Mesenteric fat pad (tissue), 1 donor: ENCODE data around the gene KIFC3. TPM values are rescaled to one million over a fixed set of nuclear protein-coding genes. Genes with fewer than 3 reads are reported as not detected.
"Not testable (repeated sequence)": the region's sequence is repeated elsewhere in the genome, so short reads cannot be mapped to it uniquely, and the experiment has no call there.

Experiments used
- DNase-seq: peaks from one replicate; pipeline ENCODE4 v3.0.0-alpha.2; 2020; ENCODE audit warnings: low spot score
- total RNA-seq: library from RNA; stranded (reverse); fragmentation: NEBNext Ultra II Directional; extraction: Animal tissue kit (Norgen Biotek cat#: 25700); gene quantifications from one replicate; pipeline ENCODE4 v1.2.1, GENCODE V29; 2021
- donor health status: DM: yes; HTN: yes; CAD: no.

The KIFC3 gene
- total RNA-seq, 1 donor from 2014 or later = 62.3 TPM

DNA sequence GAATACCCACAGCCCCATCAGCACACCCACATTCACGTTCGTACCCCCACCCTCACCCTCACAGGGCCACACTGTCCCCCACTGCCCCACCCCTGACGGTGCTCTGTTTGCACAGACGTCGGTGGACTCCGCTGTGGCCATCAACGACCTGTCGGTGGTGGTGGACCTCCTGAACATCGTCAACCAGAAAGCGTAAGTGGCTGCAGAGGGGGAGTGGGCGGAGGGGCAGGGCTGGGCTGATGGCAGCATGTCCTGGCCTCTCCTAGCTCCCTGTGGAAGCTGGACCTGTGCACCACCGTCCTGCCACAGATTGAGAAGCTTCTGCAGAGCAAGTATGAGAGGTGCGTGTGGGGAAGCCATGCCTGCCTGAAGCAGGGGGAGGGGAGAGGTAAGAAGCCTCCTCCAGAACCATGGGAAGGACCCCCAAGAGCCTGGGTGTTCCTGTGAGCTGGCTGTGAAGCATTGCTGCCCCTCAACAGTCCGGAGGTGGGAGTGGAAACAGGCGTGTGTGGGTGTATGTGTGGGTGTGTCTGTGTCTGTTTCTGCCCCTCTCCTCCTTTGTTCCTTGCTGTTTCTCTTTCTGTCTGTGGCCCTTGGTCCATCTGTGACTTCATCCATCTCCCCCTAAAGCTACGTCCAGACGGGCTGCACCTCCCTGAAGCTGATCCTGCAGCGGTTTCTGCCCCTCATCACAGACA lies 46.4 kb downstream of the KIFC3 start:
- no peak for DNase-seq

DNA sequence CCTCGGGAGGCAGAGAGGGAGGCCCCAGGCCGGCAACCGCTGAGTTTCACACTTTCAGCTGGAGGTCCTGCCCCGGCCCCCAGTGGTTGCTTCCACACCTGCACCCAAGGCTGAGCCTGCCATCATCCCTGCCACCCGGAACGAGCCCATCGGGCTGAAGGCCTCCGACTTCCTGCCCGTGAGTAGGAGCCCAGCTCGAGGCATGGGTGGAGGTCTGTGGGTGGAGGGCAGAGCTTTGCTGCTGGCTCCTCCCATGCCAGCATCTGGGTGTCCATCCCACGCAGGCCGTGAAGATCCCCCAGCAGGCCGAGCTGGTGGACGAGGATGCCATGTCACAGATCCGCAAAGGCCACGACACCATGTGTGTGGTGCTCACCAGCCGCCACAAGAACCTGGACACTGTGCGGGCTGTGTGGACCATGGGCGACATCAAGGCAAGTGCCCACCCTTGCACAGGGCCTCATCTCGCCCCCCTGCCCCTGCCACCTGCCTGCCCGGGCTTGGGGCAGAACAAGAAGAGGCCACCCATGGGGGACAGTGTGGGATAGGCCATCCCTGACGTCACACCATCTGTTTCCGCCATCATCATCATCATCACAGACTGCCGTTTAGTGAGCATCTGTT lies 47.1 kb downstream of the KIFC3 start:
- DNase-seq = no peak

DNA sequence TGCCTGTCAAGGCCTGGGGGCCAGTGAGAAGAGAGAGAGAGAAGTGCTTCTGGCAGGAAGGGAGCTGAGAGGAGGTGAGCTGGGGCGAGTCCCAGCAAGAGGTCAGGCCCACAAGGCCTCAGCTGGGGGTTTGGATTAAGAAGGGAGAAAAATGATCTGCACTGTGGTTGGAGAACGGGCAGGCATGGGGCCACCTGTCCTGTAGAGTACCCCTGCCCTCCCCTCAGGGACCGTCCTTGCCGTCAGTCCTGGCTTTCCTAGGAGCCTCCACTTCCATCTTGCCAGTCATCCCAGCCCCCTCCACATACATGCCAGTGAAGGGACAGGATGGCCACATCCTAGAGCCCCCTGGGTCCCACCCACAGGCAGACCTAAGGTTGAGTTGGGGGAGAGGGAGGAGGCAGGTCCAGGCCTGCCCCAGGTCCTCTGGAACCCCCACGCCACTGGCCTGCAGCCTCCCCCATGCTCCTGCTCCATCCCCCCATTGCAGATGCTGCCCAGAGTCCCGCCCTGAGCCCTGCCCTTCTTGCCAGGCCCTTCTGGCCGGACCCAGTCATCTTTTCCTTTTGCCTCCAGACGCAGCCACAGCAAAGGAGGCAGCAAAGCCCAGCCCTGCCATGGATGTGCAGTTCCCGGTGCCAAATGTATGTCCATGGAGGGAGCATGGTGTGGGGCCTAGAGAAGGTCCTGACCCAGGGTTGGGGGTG lies 47.8 kb downstream of the KIFC3 start:
- no peak for DNase-seq

DNA sequence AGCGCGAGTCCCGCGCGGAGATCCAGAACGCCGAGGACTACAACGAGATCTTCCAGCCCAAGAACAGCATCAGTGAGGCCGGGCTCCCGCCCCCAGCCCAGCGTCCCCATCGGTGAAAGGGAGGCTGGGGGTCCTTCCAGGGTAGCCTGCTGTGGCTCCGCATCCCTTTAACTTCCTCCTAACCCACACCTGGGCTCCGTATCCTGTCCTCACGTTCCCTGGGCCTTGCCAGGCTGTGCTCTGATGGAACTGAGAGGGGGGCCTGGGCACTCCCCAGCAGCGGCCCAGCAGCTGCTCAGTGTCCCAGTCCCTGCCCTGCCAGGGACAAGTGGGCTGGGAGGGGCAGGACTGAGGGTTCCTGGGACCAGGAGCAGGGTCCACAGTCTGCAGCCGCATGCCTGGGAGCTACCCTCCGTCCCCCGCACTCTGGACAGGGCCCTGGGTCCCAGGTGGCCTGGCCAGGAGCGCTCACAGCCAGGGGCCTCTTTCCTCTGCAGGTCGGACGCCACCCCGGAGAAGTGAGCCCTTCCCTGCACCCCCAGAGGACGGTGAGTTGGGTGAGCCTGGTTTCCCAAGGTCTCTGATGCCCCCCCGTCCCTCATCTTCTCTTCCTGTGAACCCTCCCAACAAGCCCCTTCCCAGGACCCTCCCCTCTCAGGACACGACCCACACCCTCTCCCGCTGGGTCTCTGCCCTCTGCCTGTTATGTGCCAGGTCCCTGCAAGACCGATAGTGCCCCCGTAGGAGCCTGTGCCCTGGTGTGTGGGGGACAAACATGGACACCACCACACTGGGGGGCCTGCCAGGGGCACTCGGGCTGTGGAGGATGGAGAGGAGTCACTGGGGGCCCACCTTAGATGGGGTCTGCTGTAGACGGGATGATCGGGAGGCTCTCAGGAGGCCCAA lies 48.6 kb downstream of the KIFC3 start:
- DNase-seq = no peak

DNA sequence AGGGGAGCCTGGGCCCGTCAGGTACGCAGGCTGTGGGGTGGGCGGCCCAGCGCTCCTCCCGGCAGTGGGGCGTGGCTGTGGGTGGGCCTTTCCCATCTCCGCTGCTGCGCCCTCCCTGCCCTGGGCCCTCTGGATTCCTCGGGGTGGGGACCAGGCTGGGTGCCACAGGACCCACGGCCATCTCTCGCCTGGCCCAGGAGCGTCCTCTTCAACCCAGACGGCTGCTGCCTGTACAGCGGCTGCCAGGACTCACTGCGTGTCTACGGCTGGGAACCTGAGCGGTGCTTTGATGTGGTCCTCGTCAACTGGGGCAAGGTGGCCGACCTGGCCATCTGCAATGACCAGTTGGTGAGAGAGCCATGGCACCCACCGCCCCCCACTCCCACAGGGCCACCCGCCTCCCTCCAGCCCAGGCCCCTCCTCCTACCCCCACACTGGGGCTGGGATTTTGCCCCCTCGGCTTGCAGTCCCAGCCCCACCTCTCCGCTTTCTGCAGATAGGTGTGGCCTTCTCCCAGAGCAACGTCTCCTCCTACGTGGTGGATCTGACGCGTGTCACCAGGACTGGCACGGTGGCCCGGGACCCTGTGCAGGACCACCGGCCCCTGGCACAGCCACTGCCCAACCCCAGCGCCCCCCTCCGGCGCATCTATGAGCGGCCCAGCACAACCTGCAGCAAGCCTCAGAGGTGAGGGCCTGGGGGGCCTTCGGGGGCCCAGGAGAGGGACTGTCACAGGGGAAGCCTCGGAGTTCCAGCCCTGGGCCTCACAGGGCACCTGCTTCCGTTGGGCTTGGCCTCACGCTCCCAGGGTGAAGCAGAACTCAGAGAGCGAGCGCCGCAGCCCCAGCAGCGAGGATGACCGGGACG lies 49.5 kb downstream of the KIFC3 start:
- DNase-seq = no peak

DNA sequence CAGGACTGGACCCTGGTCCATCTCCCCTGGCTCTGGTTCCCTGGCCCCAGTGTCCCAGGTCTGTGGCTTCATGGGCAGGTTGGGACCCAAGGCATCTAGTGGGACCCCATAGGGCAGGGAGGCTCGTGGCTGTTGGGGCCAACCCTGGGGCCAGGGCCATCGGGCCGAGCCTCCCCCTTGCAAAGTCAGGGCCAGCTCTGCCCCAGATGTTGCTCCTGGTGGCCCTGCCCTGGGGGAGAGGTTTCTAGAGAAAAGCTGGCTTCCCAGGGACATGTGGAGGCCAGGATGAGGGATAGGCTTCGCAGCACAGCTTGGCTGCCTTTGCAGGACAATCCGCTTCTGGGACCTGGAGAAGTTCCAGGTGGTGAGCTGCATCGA lies 50.1 kb downstream of the KIFC3 start:
- DNase-seq = no peak

DNA sequence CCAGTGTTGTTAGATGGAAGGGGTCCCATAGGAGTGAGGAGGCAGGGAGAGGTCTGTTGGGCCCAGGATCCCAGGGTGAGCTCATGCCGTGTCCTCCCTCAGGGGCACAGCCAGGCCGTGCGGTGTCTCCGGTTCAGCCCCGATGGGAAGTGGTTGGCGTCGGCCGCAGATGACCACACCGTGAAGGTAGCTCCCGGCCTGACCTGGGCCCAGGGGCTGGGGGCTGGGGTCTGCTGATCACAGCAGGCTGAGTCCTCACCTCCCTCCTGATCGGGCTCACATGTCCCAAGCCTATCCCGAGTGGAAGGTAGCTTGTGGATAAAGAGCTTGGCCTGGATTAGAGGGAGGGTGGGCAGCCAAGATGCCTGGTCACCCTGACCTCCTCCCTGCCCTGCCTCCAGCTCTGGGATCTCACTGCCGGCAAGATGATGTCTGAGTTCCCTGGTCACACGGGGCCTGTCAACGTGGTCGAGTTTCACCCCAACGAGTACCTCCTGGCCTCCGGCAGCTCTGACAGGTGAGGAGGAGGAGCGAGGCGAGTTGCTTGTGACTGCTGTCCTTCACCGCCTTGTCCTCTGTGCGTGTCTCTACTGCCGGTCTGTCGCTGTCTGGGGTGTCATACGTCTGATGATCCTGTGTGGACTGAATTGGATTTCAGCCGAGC lies 50.6 kb downstream of the KIFC3 start:
- DNase-seq = no peak

DNA sequence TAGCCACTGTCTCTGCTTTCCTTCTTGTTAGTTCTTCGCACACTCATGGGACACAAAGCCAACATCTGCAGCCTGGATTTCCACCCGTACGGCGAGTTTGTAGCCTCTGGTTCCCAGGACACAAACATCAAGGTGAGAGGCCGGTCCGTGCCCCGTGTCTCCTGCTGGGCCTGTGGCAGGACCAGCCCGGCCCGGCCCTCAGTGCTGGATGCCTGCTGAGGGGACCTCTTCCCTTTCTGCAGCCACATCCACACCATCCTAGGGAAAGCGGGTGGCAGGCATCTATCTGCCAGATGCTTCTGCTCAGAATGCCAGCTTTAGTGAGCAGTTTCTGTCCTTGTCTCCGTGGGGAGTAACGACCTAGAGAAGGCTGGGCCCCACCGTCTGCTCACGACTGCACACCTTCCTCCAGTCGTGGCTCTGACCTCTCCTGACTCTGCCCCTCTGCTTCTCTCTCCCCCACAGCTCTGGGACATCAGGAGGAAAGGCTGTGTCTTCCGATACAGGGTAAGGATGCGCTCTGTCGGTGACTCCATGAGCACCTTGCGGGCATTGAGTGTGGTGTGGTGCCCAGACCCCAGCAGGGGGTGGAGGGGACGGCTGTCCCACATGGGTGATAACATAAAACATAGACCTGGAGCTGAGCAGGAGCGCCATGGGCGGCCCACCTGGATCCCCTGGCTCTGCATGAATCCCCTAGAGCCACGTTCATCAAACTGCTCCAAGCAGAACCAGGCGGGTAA lies 51.3 kb downstream of the KIFC3 start:
- DNase-seq = no peak

DNA sequence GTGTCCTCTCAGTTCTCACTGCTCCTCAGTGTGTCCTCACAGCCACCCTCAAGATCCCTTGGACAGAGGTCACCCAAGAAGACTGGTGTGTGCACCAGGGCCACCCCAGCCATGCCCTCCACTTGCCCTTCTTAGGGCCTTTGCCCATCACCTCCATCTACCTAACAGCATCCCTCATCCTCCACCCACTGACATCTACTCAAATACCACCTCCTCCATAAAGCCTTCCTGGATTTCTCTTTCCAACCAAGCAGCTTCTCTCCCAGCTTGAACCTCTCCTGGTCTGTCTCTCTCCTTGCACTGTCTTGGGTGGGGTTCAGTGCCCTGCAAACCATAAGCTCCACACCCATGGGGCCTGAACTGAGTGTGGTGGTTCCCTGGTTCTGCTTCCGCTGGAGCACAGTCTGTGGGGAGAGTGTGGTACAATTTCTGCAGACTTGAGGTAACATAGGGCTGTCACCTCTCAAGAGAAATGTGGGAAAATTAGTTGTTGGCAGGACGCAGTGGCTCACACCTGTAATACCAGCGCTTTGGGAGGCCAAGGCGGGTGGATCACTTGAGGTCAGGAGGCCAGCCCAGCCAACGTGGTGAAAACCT lies 52.3 kb downstream of the KIFC3 start:
- DNase-seq = no peak

DNA sequence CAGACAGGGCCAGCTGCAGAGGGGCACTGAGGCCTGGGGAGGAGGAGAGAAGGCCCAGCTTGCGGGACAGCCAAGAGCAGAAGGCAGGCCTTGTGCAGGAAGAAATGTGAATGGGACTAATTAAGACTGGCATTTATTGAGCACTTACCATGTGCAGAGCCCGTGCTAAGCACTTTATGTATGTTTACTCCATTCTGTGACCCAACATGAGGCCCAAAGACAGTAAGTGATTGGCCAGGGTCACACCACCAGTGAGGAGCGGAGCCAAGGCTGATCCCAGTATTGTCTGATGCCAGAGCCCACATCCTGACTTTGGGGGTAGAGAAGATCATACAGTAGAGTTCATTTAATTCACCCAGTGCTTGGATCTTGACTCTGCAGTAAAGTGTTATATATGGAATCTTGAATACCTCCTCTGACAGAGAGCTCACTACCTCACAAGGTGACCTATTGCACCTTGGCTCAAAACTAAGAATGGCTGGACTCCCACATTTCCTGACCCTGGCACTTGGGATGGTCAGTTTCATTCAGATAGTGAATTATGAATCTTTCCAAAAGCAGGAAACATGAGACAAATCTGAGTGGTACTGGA lies 53.1 kb downstream of the KIFC3 start:
- DNase-seq = no peak

DNA sequence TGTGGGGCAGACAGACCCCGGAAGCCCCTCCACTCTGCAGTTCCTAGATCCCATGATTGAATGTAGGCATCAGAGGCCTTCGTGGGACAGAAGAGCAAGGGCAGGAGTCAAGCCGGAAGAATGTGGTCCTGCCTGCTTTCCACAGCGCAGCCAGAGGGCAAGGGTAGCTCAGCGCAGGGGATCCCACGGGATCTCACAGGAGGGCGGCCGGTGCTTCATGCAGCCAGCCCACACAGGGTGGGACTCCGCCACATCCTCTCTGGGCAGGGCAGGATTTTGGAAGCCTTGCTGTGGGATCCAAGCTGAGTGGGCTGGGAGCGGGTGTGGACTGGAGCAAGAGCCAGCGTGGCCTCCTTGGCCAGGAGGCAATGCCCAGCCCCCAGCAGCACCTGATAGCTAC lies 53.7 kb downstream of the KIFC3 start:
- DNase-seq = no peak

DNA sequence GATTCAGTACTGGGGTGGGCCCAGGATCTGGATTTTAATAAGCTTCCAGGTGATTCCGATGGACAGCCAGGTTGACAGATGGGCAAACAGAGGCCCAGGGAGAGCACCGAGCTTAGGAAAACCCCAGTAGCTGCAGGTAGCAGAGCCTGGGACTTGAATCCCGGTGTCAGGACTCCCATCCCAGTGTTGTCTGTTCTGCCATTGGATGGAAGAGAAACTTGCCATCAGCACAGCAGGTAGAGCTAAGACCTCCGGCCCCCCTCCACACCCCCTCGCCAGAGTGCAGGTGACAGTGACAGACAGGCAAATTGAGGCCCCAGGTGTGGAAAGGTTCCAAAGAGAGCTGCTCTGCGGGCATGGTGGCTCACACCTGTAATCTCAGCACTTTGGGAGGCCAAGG lies 54.3 kb downstream of the KIFC3 start:
- DNase-seq = no peak

DNA sequence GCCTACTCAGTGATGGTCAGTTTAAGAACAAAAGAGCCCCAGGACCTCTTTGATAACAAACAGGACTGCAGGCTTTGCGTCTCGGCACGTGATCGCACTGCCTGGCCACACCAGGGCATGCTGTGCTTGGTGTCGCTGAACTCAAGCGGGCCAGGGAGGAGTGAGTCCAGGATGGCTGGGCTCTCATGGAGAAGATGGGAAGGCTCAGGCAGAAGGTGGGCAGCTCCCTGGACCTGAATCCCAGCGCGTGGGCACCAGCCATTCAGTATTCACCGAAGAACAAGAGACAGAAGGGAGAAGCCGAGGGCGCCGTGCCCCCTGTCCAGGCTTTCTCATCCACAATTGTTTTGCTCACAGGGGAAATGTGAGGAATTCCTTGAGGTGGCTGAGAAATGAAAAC lies 54.8 kb downstream of the KIFC3 start:
- DNase-seq = no peak

DNA sequence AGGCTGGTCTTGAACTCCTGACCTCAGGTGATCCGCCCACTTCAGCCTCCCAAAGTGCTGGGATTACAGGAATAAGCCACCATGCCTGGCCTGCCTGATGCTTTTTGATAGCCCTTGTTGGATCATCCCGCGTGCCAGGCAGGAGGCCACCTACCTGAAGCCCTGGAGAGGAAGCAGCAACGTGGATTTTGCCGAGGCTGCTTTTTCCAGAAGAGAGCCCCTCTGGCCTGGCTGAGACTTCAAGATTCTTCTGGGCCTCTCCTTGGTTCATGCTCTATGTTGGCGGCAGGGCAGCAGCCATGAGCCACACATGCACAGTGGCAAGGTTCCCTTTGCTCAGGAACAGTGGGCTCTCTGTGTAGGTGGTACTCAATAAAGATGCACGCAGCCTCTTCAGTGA lies 55.2 kb downstream of the KIFC3 start:
- no peak for DNase-seq

DNA sequence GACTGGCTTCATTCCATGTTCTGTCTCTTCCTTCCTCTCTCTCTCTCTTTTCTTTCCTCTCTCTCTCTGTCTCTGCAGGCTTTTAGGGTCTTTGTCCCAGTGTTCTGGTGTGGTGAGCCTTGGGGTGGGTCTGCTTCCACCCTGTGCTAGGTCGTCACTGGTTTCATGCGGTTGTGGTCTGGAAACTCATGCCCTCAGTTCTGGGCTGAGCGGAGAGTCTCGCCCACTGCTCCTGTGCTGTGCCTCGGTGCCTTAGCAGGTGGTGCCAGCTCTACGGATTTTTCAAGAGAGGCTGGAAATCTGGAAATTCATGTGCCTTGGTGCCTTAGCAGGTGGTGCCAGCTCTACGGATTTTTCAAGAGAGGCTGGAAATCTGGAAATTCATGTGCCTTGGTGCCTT lies 56.0 kb downstream of the KIFC3 start:
- not testable (repeated sequence) for DNase-seq

DNA sequence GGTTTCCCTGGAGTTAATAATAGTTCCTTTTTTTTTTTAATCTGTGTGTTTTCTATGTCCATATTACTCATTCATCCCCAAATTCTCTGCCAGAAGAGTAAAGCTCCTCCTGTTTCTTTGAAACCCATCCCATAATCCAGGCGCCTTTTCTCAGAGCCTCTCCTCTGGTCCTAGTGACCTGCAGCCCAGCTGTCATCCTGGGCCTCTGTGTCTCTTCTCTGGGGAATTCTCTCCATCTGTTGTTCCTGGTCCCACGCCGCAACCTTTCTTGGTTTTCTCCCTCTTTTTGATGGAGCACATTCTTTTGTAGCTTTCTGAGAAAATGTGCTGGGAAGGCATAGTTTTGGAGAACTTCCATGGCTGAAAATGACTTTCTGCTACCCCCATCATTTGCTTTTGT lies 56.5 kb downstream of the KIFC3 start:
- DNase-seq = no peak

DNA sequence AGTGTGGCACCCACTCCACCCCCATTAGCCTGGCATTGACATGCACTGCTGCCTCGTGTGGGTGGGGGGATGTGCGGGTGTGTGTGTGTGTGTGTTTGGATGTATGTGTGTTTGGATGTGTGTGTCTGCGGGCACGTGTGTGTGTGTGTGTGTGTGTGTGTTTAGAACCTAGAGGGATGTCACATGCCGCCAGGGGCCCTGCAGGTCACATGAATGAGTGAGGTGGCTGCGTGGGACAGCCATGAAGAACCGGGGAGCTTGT lies 57.7 kb downstream of the KIFC3 start:
- DNase-seq = no peak

DNA sequence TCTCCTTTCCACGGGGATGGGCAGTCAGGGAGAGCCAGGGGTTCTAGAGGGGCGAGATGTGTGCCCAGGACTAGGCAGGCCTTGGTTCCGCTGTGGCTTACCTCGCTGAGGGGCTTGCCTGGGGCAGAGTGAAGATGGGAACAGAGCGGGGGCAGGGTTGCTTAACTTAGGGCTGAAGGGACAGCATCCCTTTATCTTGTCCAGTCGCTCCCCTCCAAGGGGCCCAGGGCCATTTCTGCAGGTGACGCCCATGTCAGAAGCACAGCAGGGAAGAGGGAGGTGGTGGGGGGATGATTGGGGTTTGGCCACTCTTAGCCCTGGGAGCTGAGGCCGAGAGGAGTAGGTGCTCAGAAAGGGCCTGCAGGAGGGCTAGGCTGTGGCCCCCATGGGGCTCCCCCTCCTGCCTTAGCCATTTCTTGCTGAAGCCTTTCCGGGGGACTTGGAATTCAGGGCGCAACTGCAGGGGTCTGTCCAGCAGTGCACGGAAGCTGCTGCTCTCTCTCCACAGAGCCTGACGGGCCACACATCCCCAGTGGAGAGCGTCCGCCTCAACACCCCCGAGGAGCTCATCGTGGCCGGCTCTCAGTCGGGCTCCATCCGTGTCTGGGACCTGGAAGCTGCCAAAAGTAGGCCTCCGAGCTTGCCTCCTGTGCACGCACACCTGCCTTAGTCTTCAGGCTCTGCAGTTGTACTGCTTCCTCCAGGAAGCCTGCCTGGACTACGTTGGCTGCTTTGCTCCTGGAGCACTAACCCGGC lies 58.2 kb downstream of the KIFC3 start:
- no peak for DNase-seq
